HG03457 (cell line): ENCODE measurements around the gene POLR3H.
"Not testable (repeated sequence)": the region's sequence is repeated elsewhere in the genome, so short reads cannot be mapped to it uniquely, and the experiment has no call there.

Experiments used
- ATAC-seq: cut with Tn5 transposase; IDR thresholded peaks from one replicate; pipeline ENCODE4 v1.9.1; 2021; ENCODE audit warnings: moderate number of reproducible peaks; ENCODE audit not compliant: unreplicated experiment

The POLR3H gene, protein sequence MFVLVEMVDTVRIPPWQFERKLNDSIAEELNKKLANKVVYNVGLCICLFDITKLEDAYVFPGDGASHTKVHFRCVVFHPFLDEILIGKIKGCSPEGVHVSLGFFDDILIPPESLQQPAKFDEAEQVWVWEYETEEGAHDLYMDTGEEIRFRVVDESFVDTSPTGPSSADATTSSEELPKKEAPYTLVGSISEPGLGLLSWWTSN

DNA sequence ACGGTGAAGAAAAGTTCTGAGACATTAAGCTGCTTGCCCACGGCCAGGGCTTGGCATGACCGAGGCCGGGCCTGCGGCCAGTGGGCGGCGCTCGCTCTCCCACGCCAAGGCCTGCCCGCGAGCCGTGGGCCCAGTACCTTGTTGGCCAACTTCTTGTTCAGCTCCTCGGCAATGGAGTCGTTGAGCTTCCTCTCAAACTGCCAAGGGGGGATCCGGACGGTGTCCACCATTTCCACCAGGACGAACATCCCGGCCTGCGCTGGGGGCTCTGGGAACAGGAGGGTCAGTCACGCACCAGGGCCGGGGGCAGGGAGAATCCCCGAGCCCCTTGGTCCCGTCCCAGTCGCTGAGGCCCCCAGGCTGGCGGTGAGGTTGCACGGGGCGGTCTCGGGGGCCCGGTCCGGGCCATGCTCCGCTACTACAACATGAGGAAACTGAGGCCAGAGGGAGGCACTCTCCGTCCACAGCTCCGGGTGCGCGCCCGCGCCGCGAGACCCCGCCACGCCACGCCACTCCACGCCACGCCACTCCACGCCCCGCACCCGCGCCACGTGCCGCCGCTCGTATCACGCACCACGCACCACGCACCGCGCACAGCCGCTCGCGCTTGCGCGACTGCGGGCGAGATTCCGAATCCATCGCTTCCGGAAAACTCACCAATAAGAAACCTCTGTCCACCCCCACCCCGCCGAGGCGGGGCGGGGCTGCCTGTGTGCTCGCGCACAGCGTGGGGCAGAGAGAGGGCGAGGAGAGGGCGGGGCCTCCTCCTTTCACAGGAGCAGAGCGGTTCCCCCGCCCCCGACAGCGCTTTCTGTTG is at the start of gene POLR3H:
POLR3H (minus strand) TSS at position 617 of the 817 bp plus-strand sequence; CDS start at position 248, 369 bp downstream.
- ATAC-seq = peak; percentile 73

DNA sequence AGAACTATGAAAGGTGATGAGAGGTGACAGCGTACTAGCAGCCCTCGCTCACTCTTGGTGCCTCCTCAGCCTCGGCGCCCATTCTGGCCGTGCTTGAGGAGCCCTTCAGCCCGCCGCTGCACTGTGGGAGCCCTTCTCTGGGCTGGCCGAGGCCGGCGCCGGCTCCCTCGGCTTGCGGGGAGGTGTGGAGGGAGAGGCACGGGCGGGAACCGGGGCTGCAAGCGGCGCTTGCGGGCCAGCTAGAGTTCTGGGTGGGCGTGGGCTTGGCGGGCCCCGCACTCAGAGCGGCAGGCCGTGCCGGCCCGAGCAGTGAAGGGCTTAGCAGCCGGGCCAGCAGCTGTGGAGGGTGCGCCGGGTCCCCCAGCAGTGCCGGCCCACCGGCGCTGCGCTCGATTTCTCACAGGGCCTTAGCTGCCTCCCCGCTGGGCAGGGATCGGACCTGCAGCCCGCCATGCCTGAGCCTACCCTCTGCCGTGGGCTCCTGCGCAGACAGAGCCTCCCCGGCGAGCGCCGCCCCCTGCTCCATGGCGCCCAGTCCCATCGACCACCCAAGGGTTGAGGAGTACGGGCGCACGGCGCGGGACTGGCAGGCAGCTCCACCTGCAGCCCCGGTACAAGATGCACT is 49.2 kb upstream of the POLR3H start:
- not testable (repeated sequence) for ATAC-seq

DNA sequence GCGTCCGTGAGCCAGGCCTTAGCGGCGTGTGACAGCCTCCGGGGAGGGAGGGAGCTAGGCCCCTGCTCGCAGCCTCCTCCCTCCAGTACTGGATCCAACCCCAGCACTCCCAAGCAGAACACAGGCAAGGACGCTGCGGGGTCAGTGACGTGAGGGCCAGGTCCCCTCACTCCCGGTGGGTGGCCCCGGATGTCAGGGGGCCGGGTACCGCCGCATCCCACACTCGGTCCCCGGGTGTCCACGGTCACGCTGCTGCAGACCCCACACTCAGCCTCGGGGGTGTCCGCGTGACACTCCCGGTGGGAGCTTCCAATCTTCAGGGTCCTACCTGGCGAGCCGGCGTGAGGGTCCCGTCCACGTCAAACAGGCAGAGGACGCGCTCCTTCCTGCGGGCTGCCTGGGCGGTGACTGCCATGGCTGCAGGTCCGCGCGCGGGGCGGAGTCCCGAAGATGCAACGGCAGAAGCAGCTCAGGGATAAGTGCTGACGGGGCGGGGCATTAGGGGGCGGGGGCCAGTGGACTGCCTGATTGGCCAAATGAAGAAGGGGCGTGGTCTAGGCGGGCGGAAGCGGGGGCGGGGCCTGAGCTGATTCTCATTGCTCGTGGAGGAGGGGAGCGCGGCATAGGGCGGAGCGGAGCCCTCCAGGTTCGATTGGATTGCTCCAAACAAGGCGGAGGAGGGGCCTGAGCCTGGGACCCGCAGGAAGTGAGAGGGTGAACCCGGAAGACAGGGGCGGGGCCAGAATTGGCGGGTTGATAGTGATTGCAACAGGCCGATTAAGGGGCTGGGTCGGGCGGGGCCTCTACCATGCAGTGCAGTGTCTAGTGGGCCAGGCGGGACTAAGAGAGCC is 45.3 kb upstream of the POLR3H start, which contains the start of gene PMM1:
PMM1 (minus strand) TSS at position 450 of the 851 bp plus-strand sequence; CDS start at position 415, 35 bp downstream.
- ATAC-seq = peak; percentile 86

DNA sequence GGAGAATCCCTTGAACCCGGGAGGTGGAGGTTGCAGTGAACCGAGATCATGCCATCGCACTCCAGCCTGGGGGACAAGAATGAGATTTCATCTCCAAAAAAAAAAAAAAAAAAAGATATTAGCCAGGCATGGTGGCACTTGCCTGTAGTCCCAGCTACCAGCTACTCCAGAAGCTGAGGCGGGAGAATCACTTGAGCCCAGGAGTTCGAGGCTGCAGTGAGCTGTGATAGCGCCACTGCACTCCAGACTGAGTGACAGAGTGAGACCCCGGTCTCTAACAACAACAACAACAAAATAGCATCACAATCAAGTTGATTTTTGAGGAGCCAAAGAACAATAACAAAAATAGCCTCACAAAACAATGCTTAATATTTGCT is 43.1 kb upstream of the POLR3H start:
- no peak for ATAC-seq

DNA sequence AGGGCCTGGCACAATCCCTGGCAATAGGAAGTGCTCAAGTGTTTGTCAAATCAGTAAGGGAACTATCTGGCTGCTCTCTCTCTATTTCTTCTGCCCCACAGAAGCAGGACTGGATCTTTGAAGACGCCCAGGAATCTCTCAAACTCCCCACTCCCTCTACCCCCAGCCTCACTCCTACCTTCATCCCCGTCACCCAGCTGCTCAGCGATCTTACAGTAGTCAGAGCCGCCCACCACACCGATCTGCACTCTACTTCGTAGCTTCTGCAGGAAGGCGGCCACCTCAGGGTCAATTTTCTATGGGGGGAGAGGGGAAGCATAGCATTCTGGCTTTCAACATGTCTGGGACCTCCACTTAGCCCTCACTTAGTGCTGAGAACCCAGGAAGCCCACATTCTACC is 41.6 kb upstream of the POLR3H start:
- ATAC-seq = no peak

DNA sequence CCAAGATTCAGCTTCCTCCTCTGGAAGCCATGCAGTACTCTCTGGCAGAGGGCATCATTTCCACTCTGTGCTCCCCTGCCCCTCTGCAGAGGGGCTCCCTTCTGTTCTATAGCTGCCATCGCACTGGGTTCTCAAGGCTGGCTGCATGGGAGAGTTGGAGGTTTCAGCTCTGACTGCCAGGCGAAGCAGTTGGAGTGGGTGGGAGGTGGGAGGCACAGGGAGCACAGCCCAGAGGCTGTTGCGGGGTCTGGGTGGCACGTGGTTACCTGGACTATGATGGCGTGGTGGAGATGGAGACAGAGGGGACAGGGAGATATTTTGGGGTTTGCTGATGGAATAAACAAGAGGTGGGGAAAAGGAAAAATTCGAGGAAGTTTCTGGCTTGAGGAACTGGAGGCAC is 40.6 kb upstream of the POLR3H start:
- ATAC-seq = no peak

DNA sequence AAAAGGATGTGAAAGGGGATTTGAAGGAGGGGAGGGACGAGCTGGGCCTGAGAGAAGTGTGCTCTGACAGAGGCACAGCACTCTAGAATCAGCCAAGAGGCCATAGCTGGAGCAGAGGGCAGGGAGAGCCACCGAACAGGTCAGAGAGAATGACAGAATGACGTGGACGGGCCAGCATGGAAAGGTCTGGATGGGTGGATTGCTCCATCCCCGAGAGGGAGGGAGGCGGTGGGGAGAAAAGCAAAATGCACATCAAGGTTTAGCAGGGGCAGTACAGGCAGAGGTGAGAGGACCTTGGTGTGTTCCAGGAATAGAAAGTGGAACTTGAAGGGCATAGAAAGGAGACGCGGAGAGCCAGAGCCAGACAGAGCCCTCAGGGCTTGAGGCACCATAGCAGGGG is 38.4 kb upstream of the POLR3H start:
- no peak for ATAC-seq

DNA sequence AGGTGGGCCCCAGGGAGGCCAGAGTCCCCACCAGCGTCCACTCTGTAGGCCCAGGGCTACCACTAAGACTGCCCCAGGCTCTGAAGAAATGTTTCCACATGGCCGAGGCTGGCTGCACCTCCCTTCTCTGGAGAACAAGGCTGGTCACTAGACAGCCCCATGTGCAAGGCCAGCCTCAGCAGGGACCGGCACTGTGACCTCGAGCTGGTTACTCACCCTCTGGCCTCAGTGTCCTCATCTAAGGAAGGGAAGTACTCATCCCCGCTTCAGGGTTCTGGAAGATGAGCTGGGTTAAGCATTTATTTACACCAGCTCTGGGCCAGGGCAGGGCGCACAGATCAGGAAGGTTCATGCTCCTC is 35.7 kb upstream of the POLR3H start:
- no peak for ATAC-seq

DNA sequence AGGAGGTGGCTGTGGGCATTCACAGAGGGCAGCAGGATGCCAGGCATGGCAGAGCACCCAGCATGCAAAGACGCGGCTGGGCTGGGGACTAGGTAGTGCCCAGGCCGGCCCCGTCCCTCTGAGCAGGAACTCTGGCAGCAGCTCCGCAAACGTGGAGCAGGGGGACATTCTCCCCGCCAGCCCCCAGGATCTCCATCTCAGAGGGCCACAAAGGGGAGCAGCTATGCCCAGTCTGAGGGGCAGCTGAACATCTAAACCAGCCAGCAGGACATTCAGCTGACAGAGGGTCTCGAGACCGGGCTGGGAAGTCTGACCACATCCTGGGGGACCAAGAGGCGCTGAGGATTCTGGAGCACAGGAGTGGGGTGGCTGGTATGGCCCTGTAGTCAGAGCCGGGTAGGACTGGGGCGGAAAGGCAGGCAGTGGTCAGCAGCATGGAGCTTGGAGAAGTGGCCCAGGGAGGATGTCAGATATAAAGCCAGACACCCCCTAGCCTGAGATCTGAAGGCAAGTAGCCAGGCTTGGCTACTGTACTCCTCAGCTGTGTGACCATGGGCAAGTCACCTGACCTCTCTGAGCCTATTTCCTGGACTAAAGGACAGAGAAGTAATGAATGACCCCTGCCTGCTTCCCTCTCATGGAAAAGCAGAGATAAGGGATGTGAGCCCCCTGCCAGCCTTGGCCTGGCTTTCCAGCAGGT is 35.2 kb upstream of the POLR3H start:
- ATAC-seq = no peak

DNA sequence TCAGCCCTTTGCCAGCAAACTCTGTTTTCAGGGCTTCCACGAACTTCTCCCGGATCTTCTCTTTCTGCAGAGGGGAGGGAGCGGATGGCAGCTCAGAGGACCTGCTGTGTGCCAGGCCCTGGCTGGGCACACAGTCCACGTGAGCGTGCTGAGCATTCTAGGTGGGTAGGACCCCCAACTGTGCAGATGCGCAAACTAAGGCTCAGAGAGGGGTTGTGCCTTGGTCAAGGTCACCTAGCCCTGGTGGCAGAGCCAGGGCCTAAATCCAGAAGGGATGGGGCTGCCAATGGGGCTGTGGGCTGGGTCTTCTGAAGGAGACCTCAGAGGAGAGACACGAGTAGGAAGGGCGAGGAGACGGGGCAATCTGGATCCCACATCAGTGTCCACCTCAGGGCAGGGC is 34.5 kb upstream of the POLR3H start:
- no peak for ATAC-seq

DNA sequence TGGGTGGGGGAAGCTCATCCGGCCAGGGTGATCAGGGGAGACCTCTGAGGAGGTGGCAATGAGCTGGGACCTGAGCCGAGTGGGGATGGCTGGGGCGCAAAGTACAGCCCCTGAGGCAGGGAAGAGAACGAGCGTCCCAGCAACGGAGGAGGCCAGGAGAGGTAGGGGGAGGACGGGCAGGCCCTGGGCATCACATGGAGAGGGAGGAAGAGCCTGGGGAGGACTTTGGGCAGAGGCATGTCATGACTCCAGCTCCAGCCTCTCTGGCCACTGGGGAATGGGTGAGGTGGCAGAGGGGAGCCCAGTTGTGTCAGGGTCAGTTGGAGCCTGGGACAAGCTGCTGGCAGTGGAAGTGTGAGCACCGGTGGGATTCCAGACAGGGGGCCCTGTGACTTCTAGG is 33.8 kb upstream of the POLR3H start:
- ATAC-seq = no peak

DNA sequence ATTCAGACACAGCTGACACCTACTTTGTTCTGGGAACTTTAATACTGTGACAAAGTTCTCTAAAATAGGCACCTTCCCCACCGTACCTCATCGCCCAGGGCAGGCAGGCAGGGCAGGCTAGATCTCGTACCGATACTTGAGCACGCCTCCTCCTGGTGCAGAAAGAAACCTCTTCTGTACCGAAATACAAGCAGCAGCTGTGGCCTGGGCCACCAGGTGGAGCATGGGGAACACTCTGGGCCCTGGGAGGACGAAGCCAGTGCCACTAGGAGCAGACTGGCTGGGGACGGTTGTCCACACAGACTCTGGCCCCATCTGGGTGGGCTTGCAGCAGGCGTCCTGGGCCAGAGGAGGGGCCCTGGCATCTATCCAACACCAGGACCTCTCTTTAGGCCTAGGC is 32.6 kb upstream of the POLR3H start:
- ATAC-seq = no peak

DNA sequence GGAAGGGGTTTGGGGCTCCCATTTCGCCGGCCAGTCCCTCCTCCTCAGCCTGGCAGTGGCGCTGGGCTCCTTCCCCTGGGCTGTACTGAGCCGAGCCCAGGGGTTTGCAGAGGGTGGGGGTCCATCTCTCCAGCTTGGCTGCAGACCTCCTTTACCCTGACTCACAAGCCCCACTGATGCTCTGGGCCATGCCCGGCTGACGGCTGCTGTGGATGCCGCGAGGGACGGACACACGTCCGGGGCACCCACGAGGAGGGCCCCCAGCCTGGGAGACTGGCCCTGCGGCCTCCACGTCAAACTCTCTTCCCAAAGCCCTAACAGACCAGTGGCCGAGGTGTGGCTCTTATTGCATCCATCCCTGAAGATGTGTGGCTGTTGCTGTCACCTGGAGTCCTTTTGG is 31.3 kb upstream of the POLR3H start:
- ATAC-seq = no peak

DNA sequence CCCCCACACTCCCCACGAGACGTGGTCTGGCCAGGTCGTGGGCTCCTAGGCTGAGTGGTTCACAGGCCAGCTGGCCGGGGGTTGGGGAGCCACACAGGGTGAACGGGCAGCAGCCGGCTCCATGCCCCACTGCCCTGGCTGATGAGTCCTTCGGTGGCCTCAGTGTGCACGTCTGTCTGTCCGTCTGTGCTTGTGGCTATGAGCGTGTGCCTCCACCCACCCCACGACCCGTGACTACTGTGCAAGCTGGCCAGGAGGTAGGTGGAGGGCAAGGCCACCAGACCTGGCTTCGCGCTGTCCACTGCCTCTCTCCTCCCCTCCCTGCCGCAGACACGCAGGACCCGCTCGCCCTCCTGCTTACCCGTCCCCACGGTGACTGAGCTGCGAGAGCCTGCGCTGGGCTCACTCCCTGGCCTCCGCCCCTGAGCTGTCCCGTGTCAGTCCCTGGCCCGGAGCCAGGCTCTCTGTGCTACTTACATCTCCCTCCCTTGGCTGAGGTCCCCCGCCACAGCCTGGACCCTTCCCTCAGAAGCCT is 30.6 kb upstream of the POLR3H start:
- no peak for ATAC-seq

DNA sequence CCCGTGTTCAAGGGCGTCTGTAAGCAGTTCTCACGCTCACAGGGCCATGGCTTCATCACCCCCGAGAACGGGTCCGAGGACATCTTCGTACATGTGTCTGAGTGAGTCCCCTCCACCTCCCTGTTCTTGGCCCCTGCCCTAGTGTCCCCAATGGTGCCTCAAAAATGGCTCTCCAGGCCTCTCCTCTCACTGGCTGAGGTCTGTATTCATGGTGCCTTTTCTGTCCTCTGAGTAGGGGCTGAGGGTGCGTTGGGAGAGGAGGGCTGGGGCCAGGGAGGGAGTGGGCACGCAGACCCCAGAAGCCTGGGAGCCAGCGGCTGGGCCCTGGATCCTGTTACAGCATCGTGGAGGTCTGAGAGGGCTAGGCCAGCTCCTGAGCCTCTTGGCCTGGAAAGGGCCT is 29.4 kb upstream of the POLR3H start:
- ATAC-seq = no peak

DNA sequence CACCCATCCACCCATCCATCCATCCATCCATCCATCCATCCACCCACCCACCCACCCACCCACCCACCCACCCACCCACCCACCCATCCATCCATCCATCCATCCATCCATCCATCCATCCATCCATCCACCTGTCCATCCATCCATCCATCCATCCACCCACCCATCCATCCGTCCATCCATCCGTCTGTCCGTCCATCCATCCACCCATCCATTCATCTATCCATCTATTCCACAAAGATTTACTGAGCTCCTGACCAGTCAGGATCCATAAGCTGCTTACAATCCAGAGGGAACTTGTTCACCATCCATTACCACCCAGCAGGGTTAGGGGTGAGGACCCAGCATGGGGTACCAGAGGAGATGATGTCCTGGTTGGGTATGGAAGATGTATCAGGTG is 28.0 kb upstream of the POLR3H start:
- ATAC-seq = not testable (repeated sequence)

DNA sequence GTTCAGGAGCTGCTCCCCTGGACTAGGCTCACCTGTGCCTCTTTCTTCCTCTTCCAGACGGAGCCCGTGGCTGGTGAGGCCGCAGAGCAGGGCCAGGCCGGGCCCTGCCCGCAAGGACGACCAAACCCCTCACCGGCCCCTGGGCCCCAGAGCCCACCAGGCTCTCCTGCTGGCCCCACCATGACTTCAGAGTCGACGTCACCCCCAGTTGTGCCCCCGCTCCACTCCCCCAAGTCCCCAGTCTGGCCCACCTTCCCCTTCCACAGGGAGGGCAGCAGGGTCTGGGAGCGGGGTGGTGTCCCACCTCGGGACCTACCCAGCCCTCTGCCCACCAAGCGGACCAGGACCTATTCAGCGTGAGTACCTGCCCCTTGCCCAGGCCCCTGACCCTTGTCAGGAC is 27.5 kb upstream of the POLR3H start:
- no peak for ATAC-seq

DNA sequence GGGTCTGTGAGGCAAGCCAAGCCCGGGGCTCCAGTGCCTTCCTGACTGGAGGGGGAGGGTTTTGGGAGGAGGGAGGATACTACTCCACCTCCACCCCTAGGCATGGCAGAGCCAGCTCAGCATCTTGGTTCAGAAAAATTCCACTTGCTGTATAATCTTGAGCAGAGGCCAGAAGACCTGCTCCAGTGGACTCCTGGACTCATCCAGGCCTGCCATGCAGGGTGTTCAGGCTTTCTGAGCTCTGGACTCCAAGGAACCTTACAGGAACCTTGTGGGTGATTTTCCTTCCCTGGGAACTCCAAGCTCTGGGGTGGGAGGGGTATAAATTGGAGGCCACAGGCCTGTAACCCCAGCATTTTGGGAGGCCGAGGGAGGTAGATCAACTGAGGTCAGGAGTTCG is 26.0 kb upstream of the POLR3H start:
- ATAC-seq = no peak

DNA sequence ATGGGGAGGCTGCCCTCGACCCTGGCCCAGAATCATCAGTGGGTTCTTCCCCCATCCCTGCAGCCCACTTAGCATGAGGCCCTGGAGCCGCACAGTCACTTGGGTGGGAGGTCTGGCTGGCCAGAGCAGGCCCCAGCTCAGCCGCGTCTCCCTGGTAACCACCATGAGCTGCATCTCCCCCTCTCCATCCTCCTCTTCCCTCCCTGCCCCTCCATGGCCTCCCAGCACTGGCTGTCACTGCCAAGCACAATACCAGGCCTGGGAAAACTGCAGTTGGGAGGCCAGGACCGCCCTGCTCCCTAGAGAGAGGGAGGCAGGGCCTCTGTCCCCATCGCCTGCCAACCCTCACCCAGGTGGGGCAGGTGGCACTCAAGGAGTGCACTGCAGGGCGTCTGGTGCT is 24.5 kb upstream of the POLR3H start:
- ATAC-seq = no peak

DNA sequence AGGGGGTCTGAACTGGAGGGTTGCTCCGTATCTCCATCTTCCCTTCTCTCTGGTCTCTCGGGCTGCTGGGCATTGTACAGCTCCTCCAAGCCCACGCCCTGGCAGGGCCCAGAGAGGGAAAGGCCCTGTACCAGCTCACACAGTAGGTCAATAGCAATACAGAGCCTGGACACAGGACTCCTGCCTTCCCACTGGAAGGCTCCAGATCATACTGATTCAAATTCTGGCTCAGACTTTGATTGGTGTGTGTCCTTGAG is 23.2 kb upstream of the POLR3H start:
- ATAC-seq = no peak
